Muscle layer of colon (tissue), 2 donors: ENCODE results near the gene NEAT1.

Experiments
- H3K27ac ChIP-seq: one replicate; pipeline ENCODE4 v1.7.0; 2013; ENCODE audit warnings: low read depth, mild to moderate bottlenecking, low read length, moderate library complexity
- H3K27me3 ChIP-seq, 2 donors: one replicate each; pipeline ENCODE4 v1.7.0; 2013; ENCODE audit warnings: low read length in 2 of 2, mild to moderate bottlenecking in 2 of 2; ENCODE audit not compliant: insufficient read depth in 2 of 2, control insufficient read depth in 1 of 2
- H3K36me3 ChIP-seq: one replicate; pipeline ENCODE4 v1.7.0; 2013; ENCODE audit warnings: mild to moderate bottlenecking, low read length; ENCODE audit not compliant: insufficient read depth
- H3K4me1 ChIP-seq: one replicate; pipeline ENCODE4 v1.7.0; 2013; ENCODE audit warnings: mild to moderate bottlenecking, low read length; ENCODE audit not compliant: insufficient read depth
- H3K4me3 ChIP-seq, 2 donors: one replicate each; pipeline ENCODE4 v1.7.0; 2013; ENCODE audit warnings: low read length in 2 of 2, low read depth in 1 of 2, mild to moderate bottlenecking in 1 of 2, moderate library complexity in 1 of 2
- H3K9ac ChIP-seq: one replicate; pipeline ENCODE4 v1.7.0; 2013; ENCODE audit warnings: low read length
- H3K9me3 ChIP-seq: one replicate; pipeline ENCODE4 v1.7.0; 2013; ENCODE audit warnings: mild to moderate bottlenecking, low read length
- donor health status: abdominal sarcoma.
- donor health status: Adenocarcinoma of cecum.

NEAT1 gene

DNA sequence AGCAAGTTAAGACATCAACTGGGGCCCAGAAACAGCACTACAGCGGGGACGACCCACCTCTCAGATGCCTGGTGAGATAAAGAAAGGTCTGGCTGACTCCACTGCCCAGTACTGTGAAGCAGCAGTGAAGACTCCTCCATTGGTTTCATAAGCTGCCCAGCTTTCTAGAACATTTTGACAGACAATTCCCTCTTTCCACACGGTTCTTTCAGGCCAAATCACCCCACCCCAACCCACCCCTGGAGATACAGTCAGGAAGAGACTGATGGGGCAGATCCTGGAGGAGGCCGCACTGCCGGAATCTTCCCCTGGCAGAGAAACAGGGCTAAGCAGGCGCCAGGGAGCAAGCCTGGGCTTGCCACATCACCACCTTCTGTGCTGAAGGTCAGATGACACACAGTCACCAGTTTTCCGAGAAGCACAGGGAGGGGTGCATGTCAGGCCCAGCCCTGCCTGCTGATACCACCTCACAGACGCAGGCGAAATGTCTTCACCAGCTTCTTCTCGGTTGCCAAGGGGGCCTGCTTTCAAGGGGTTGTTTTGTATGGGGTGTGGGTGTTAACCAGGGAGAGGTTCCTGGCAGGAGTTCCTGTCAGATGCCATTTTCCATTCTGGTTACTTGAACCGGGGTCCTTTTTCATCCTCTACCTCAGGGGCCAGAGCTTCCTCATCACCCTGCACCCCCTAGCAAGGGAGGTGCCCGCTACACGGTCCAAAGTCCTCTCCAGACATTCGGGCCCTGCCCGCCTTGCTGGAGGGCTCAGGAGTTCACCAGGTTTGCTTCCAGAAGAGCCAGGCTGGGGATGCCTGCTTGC is 1.4 kb upstream of the NEAT1 start:
- no peaks in the 10 kb centered on the region for H3K9me3 ChIP-seq
- peak overlapping the region; percentile 58 to 72 for H3K4me3 ChIP-seq
- no peaks in the 10 kb centered on the region for H3K27me3 ChIP-seq
- peak overlapping the region; percentile 100 for H3K27ac ChIP-seq
- peaks cover 18% of the 10 kb centered on the region for H3K36me3 ChIP-seq
- peak overlapping the region; percentile 100 for H3K9ac ChIP-seq
- H3K4me1 ChIP-seq = peaks cover 47% of the 10 kb centered on the region

GRCh38 chr11:65421794-65422632 is 585 bp upstream of the NEAT1 start:
- peaks cover 45% of the 10 kb centered on the region for H3K4me1 ChIP-seq

DNA sequence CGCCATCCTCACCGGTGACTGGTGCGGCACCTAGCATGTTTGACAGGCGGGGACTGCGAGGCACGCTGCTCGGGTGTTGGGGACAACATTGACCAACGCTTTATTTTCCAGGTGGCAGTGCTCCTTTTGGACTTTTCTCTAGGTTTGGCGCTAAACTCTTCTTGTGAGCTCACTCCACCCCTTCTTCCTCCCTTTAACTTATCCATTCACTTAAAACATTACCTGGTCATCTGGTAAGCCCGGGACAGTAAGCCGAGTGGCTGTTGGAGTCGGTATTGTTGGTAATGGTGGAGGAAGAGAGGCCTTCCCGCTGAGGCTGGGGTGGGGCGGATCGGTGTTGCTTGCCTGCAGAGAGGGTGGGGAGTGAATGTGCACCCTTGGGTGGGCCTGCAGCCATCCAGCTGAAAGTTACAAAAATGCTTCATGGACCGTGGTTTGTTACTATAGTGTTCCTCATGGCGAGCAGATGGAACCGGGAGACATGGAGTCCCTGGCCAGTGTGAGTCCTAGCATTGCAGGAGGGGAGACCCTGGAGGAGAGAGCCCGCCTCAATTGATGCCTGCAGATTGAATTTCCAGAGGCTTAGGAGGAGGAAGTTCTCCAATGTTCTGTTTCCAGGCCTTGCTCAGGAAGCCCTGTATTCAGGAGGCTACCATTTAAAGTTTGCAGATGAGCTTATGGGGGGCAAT is 1.1 kb downstream of the NEAT1 start:
- Histone ChIP-seq H3K4me3 (peak overlapping the region; percentile 31 to 95), H3K27me3 (no peaks in the 10 kb centered on the region), H3K4me1 (peaks cover 45% of the 10 kb centered on the region), H3K36me3 (peaks cover 36% of the 10 kb centered on the region), H3K27ac (peak overlapping the region; percentile 100), H3K9ac (peak overlapping the region; percentile 100), H3K9me3 (no peaks in the 10 kb centered on the region)

More at GRCh38 chr11:65421794-65422632, 585 bp upstream of the NEAT1 start:
- H3K36me3 ChIP-seq = peaks cover 26% of the 10 kb centered on the region
- peak overlapping the region; percentile 100 for H3K27ac ChIP-seq
- H3K27me3 ChIP-seq = no peaks in the 10 kb centered on the region
- H3K4me3 ChIP-seq = peak overlapping the region; percentile 58 to 95
- no peaks in the 10 kb centered on the region for H3K9me3 ChIP-seq
- H3K9ac ChIP-seq = peak overlapping the region; percentile 100

DNA sequence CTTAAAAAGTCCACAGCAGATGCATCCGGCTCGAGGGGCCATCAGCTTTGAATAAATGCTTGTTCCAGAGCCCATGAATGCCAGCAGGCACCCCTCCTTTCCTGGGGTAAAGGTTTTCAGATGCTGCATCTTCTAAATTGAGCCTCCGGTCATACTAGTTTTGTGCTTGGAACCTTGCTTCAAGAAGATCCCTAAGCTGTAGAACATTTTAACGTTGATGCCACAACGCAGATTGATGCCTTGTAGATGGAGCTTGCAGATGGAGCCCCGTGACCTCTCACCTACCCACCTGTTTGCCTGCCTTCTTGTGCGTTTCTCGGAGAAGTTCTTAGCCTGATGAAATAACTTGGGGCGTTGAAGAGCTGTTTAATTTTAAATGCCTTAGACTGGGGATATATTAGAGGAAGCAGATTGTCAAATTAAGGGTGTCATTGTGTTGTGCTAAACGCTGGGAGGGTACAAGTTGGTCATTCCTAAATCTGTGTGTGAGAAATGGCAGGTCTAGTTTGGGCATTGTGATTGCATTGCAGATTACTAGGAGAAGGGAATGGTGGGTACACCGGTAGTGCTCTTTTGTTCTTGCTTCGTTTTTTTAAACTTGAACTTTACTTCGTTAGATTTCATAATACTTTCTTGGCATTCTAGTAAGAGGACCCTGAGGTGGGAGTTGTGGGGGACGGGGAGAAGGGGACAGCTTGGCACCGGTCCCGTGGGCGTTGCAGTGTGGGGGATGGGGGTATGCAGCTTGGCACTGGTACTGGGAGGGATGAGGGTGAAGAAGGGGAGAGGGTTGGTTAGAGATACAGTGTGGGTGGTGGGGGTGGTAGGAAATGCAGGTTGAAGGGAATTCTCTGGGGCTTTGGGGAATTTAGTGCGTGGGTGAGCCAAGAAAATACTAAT is 1.9 kb downstream of the NEAT1 start:
- no peaks in the 10 kb centered on the region for H3K9me3 ChIP-seq
- peak overlapping the region; percentile 31 to 95 for H3K4me3 ChIP-seq
- peaks cover 36% of the 10 kb centered on the region for H3K36me3 ChIP-seq
- H3K27me3 ChIP-seq = no peaks in the 10 kb centered on the region
- H3K4me1 ChIP-seq = peaks cover 45% of the 10 kb centered on the region
- peak overlapping the region; percentile 100 for H3K27ac ChIP-seq
- peak overlapping the region; percentile 100 for H3K9ac ChIP-seq

GRCh38 chr11:65425105-65425970 is 2.7 kb downstream of the NEAT1 start:
- Histone ChIP-seq H3K4me3 (peak overlapping the region; percentile 31 to 95), H3K4me1 (peaks cover 45% of the 10 kb centered on the region)

GRCh38 chr11:65425971-65426838 is 3.6 kb downstream of the NEAT1 start:
- Histone ChIP-seq H3K36me3 (peaks cover 43% of the 10 kb centered on the region), H3K27ac (peak overlapping the region; percentile 100), H3K9me3 (no peaks in the 10 kb centered on the region), H3K27me3 (no peaks in the 10 kb centered on the region), H3K9ac (peak overlapping the region; percentile 100), H3K4me1 (peaks cover 47% of the 10 kb centered on the region), H3K4me3 (peak overlapping the region; percentile 31 to 95)

More at GRCh38 chr11:65425105-65425970, 2.7 kb downstream of the NEAT1 start:
- Histone ChIP-seq H3K27ac (peak overlapping the region; percentile 100), H3K36me3 (peaks cover 36% of the 10 kb centered on the region), H3K9ac (peak overlapping the region; percentile 100), H3K27me3 (no peaks in the 10 kb centered on the region), H3K9me3 (no peaks in the 10 kb centered on the region)

DNA sequence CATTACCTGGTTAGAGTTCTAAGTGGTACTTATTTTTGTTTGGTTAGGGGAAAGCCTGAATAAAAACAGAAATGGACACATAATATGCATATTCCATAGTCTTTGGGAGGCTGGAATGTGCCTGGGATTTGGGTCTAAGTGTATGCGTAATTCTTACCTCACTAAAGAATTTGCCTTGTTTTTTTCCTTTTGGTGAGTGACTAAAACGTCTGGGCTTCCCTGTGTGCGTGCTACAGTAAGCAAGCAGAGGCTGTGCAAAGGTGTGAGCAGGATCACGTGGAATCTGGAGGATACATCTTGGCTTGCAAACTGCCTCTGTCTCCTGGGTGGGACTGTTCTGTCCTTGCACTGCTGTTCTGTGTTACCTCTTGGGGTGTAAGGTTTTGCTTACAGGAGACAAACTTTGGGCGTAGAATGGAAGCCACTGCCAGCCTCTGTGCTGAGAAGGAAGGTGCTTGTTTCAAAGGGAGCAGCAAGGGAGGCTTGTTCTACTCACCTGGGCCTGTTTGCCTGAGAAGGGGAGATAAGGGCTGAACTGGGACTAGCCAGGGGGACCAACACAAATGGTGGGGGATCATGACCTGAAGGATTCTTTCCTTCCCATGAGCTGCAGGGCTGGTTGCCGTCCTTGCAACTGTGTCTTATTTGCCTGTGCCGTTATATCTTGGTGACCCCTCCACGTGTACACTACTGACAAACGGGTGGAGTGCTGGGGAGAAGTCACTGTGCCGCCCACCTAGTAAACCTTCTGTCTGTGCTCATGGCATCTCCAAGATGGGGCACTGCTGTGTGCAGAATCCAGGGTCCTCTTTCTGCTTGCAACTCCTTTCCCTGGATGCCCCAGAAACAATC is 4.5 kb downstream of the NEAT1 start:
- Histone ChIP-seq H3K4me1 (peaks cover 56% of the 10 kb centered on the region), H3K4me3 (peak overlapping the region; percentile 31 to 95), H3K9ac (peak overlapping the region; percentile 100), H3K36me3 (peaks cover 47% of the 10 kb centered on the region), H3K27me3 (no peaks in the 10 kb centered on the region), H3K27ac (peak overlapping the region; percentile 100), H3K9me3 (no peaks in the 10 kb centered on the region)

- H3K9me3 ChIP-seq = no peaks in the 10 kb centered on the region
- peaks cover 65% of the 10 kb centered on the region for H3K4me1 ChIP-seq
- H3K27me3 ChIP-seq = no peaks in the 10 kb centered on the region
- H3K36me3 ChIP-seq = peaks cover 52% of the 10 kb centered on the region
- peak overlapping the region; percentile 100 for H3K9ac ChIP-seq
- peak overlapping the region; percentile 100 for H3K27ac ChIP-seq
- H3K4me3 ChIP-seq = peak overlapping the region; percentile 8 to 95
These were observed 5.3 kb downstream of the NEAT1 start for GRCh38 chr11:65427691-65428577.
